ENCODE results near the gene ACOT7. TPM values are rescaled to one million over a fixed set of nuclear protein-coding genes. Genes with fewer than 3 reads are reported as not detected.

Gene ACOT7
- polyA plus RNA-seq, 1 donor = 28.8 TPM

- Histone ChIP-seq H3K4me1 (ENCODE audit: control insufficient read depth, insufficient read depth, low read length) (peaks cover 26% of the 10 kb centered on the region), H3K27ac (ENCODE audit: low read length) (no peak overlapping the region), H3K27me3 (ENCODE audit: control insufficient read depth, insufficient read depth, low read length) (peaks cover 71% of the 10 kb centered on the region), H3K9me3 (ENCODE audit: control insufficient read depth, low read depth, low read length) (peaks cover 7% of the 10 kb centered on the region), H3K4me3 (ENCODE audit: low read length) (no peak overlapping the region), H3K36me3 (ENCODE audit: control insufficient read depth, insufficient read depth, low read length) (no peaks in the 10 kb centered on the region)
- no CpG with 5 or more reads among the region's 35 CpGs for WGBS (ENCODE audit: insufficient coverage, low lambda C conversion rate)
- no peak for DNase-seq
Observed at GRCh38 chr1:6424000-6424565, 30.5 kb upstream of the ACOT7 start.

- no CpG with 5 or more reads among the region's 24 CpGs for WGBS (ENCODE audit: insufficient coverage, low lambda C conversion rate)
- Histone ChIP-seq H3K27me3 (ENCODE audit: control insufficient read depth, insufficient read depth, low read length) (peaks cover 76% of the 10 kb centered on the region), H3K4me3 (ENCODE audit: low read length) (no peak overlapping the region), H3K36me3 (ENCODE audit: control insufficient read depth, insufficient read depth, low read length) (no peaks in the 10 kb centered on the region), H3K9me3 (ENCODE audit: control insufficient read depth, low read depth, low read length) (peaks cover 7% of the 10 kb centered on the region), H3K27ac (ENCODE audit: low read length) (no peak overlapping the region), H3K4me1 (ENCODE audit: control insufficient read depth, insufficient read depth, low read length) (peaks cover 26% of the 10 kb centered on the region)
- DNase-seq = peak; percentile 46 to 66
Observed at GRCh38 chr1:6423321-6423999, 29.9 kb upstream of the ACOT7 start.

DNA sequence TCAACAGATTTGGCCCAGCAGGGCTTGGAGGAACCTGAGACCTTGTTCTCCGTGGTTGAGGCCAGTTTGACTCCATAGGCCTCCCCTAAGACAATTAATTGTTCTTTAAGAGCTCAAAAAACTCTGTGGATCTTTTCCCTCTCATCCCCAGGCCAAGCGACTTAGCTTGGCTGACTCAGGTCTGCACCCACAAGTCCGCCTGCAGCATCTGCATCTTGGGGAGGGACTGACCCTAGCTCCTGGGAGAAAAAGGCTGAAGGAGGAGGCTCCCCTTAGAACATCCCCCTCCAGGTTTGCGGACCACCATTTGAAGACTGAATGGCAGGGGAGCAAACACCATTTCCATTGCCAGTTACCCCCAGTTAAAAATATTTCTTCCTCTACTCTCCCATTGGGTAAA lies 27.7 kb upstream of the ACOT7 start:
- H3K4me1 ChIP-seq (ENCODE audit: control insufficient read depth, insufficient read depth, low read length) = peaks cover 26% of the 10 kb centered on the region
- no peak overlapping the region for H3K27ac ChIP-seq (ENCODE audit: low read length)
- H3K9me3 ChIP-seq (ENCODE audit: control insufficient read depth, low read depth, low read length) = peaks cover 7% of the 10 kb centered on the region
- H3K36me3 ChIP-seq (ENCODE audit: control insufficient read depth, insufficient read depth, low read length) = no peaks in the 10 kb centered on the region
- peaks cover 89% of the 10 kb centered on the region for H3K27me3 ChIP-seq (ENCODE audit: control insufficient read depth, insufficient read depth, low read length)
- no CpG with 5 or more reads among the region's 4 CpGs for WGBS (ENCODE audit: insufficient coverage, low lambda C conversion rate)
- H3K4me3 ChIP-seq (ENCODE audit: low read length) = no peak overlapping the region
- no peak for DNase-seq

- peak in 1 of 2 donors; percentile 60 for DNase-seq
- Histone ChIP-seq H3K4me1 (ENCODE audit: control insufficient read depth, insufficient read depth, low read length) (peaks cover 30% of the 10 kb centered on the region), H3K4me3 (ENCODE audit: low read length) (no peak overlapping the region), H3K27me3 (ENCODE audit: control insufficient read depth, insufficient read depth, low read length) (peaks cover 83% of the 10 kb centered on the region), H3K9me3 (ENCODE audit: control insufficient read depth, low read depth, low read length) (peaks cover 7% of the 10 kb centered on the region), H3K27ac (ENCODE audit: low read length) (no peak overlapping the region), H3K36me3 (ENCODE audit: control insufficient read depth, insufficient read depth, low read length) (no peaks in the 10 kb centered on the region)
- no CpG with 5 or more reads among the region's 44 CpGs for WGBS (ENCODE audit: insufficient coverage, low lambda C conversion rate)
Observed at GRCh38 chr1:6420454-6421042, 27.0 kb upstream of the ACOT7 start.

- peaks cover 5% of the 10 kb centered on the region for H3K9me3 ChIP-seq (ENCODE audit: control insufficient read depth, low read depth, low read length)
- H3K4me1 ChIP-seq (ENCODE audit: control insufficient read depth, insufficient read depth, low read length) = peaks cover 31% of the 10 kb centered on the region
- H3K27ac ChIP-seq (ENCODE audit: low read length) = no peak within 1 kb of the TSS
- WGBS (ENCODE audit: insufficient coverage, low lambda C conversion rate) = no CpG with 5 or more reads among the region's 62 CpGs
- DNase-seq = peak in 1 of 2 donors; percentile 50
- no peak within 1 kb of the TSS for H3K4me3 ChIP-seq (ENCODE audit: low read length)
- no peaks in the 10 kb centered on the region for H3K36me3 ChIP-seq (ENCODE audit: control insufficient read depth, insufficient read depth, low read length)
- H3K27me3 ChIP-seq (ENCODE audit: control insufficient read depth, insufficient read depth, low read length) = peaks cover 77% of the 10 kb centered on the region
Observed at GRCh38 chr1:6419804-6420453, 26.4 kb upstream of the ACOT7 start, which contains the start of gene HES2. TSS of gene HES2 (minus strand) at chr1:6419919. CDS start at chr1:6419820, 99 bp downstream.

- no peaks in the 10 kb centered on the region for H3K36me3 ChIP-seq (ENCODE audit: control insufficient read depth, insufficient read depth, low read length)
- peaks cover 5% of the 10 kb centered on the region for H3K9me3 ChIP-seq (ENCODE audit: control insufficient read depth, low read depth, low read length)
- peaks cover 36% of the 10 kb centered on the region for H3K4me1 ChIP-seq (ENCODE audit: control insufficient read depth, insufficient read depth, low read length)
- no CpG with 5 or more reads among the region's 48 CpGs for WGBS (ENCODE audit: insufficient coverage, low lambda C conversion rate)
- no peak overlapping the region for H3K27ac ChIP-seq (ENCODE audit: low read length)
- H3K4me3 ChIP-seq (ENCODE audit: low read length) = no peak overlapping the region
- peaks cover 76% of the 10 kb centered on the region for H3K27me3 ChIP-seq (ENCODE audit: control insufficient read depth, insufficient read depth, low read length)
- no peak for DNase-seq
Observed at GRCh38 chr1:6419397-6419803, 25.8 kb upstream of the ACOT7 start.

DNA sequence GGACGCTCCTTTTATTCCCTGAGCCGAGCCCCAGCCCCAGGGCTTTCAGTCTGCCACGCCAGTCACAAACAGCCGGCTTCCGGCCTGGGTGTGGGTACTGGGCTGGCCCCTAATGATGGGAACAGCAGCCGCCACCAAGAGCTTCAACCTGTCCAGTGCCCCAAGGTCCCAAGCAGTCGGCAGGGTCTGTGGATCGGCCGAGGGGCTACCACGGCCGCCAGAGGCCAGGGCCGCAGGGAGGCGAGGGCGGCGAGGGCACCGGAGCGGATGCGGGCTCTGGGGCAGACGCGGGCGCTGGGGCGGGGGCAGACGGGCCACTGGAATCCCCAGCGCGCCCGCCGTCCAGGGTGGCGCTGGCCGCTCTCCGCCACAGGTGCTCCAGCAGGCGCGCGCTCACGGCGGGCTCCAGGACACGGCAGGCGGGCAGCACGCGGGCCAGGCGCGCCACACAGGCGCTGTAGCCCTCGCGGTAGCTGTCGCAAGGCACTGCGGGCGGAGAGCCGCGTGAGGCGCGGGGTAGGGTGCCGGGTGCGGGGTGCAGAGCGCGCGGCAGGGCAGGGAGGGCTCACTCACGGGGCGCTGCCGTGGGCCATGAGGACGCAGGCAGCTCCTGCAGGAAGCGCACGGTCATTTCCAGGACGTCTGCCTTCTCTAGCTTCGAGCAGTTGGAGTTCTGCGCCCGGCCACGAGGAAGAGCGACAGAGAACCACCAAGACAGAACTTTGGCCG lies 25.3 kb upstream of the ACOT7 start:
- Histone ChIP-seq H3K27ac (ENCODE audit: low read length) (no peak overlapping the region), H3K36me3 (ENCODE audit: control insufficient read depth, insufficient read depth, low read length) (no peaks in the 10 kb centered on the region), H3K4me1 (ENCODE audit: control insufficient read depth, insufficient read depth, low read length) (peaks cover 35% of the 10 kb centered on the region), H3K4me3 (ENCODE audit: low read length) (no peak overlapping the region), H3K9me3 (ENCODE audit: control insufficient read depth, low read depth, low read length) (peaks cover 5% of the 10 kb centered on the region), H3K27me3 (ENCODE audit: control insufficient read depth, insufficient read depth, low read length) (peaks cover 71% of the 10 kb centered on the region)
- peak in 1 of 2 donors; percentile 55 for DNase-seq
- no CpG with 5 or more reads among the region's 69 CpGs for WGBS (ENCODE audit: insufficient coverage, low lambda C conversion rate)

DNA sequence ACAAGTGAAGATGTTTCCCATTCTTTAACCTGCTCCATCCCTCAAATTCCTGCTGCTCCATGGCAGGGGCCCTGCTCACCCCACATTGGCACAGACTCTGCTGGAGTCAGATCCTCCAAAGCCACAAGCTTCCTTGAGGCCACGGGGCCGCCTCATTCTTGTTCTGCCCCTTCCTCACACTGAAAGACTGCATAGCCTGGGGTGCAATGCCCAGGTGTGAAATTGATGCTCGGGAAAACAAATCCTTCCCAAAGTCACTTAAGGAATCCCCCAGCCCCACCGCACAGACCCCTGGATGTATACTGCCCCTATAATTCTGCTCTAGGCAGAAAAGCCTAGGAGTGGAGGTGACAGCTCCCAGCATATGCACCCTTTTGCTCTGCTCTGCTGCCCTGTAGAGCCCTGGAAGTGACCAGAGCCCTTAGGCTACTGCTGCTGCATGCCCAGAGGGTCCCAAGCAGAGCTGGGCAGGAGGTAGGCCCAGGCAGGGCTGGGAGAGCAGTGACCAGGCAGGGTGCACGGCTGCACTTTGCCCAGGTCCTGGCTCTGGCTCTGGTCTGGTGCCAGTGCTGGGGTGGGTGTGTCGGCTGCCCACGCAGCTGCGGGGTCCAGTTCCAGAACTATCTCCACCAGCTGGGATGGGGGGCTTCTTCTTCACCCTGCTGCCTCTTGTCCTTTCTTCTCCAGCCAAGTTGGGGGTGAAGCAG lies 24.5 kb upstream of the ACOT7 start:
- Histone ChIP-seq H3K27ac (ENCODE audit: low read length) (no peak overlapping the region), H3K27me3 (ENCODE audit: control insufficient read depth, insufficient read depth, low read length) (peaks cover 64% of the 10 kb centered on the region), H3K9me3 (ENCODE audit: control insufficient read depth, low read depth, low read length) (peaks cover 5% of the 10 kb centered on the region), H3K4me1 (ENCODE audit: control insufficient read depth, insufficient read depth, low read length) (peaks cover 30% of the 10 kb centered on the region), H3K4me3 (ENCODE audit: low read length) (no peak overlapping the region), H3K36me3 (ENCODE audit: control insufficient read depth, insufficient read depth, low read length) (no peaks in the 10 kb centered on the region)
- no CpG with 5 or more reads among the region's 8 CpGs for WGBS (ENCODE audit: insufficient coverage, low lambda C conversion rate)
- no peak for DNase-seq

GRCh38 chr1:6416906-6417305 lies 23.3 kb upstream of the ACOT7 start:
- no CpG with 5 or more reads among the region's 5 CpGs for WGBS (ENCODE audit: insufficient coverage, low lambda C conversion rate)
- H3K4me1 ChIP-seq (ENCODE audit: control insufficient read depth, insufficient read depth, low read length) = peaks cover 30% of the 10 kb centered on the region
- peaks cover 5% of the 10 kb centered on the region for H3K9me3 ChIP-seq (ENCODE audit: control insufficient read depth, low read depth, low read length)
- H3K4me3 ChIP-seq (ENCODE audit: low read length) = no peak overlapping the region
- no peak for DNase-seq
- peaks cover 54% of the 10 kb centered on the region for H3K27me3 ChIP-seq (ENCODE audit: control insufficient read depth, insufficient read depth, low read length)
- H3K27ac ChIP-seq (ENCODE audit: low read length) = no peak overlapping the region
- no peaks in the 10 kb centered on the region for H3K36me3 ChIP-seq (ENCODE audit: control insufficient read depth, insufficient read depth, low read length)

Measured in large intestine (tissue), 3 donors.